Vagina (tissue), 2 donors: ENCODE results near the gene ANKS1B.

Experiments
- CTCF ChIP-seq, 3 experiments: fragments of 450-650 bp in 2 of 3; fragments of 200-600 bp in 1 of 3; sonication (generic) in 1 of 3; IDR thresholded peaks; one replicate each; pipeline ENCODE4 v1.5.1; 2017 to 2019; ENCODE audit warnings: antibody characterized with exemption in 3 of 3, mild to moderate bottlenecking in 2 of 3, moderate library complexity in 2 of 3
- POLR2A ChIP-seq, 2 donors: fragments of 450-650 bp; IDR thresholded peaks; one replicate each; pipeline ENCODE4 v1.6.1; 2017; ENCODE audit warnings: antibody characterized with exemption in 2 of 2, mild to moderate bottlenecking in 2 of 2, moderate library complexity in 2 of 2

GRCh38 chr12:98816720-98817119, 1168.0 kb downstream of the ANKS1B start:
- no peak for TF ChIP-seq CTCF (IDR thresholded peaks at IDR 0.05)
- TF ChIP-seq POLR2A (IDR thresholded peaks at IDR 0.05), result no peak
